H1 (cell line): Measurements from ENCODE around the gene RHO.

ENCODE experiments used
- BRCA1 ChIP-seq: IDR thresholded peaks from 2 replicates; pipeline ENCODE4 v1.6.1; 2012; ENCODE audit warnings: low read depth, low read length, improper control_type of control experiment
- CTCF ChIP-seq, 3 experiments: IDR thresholded peaks; 1 replicate in 2 of 3; 2 replicates in 1 of 3; pipeline versions ENCODE4 v1.5.1 to v1.6.1; 2011; ENCODE audit warnings: low read length in 3 of 3, mild to moderate bottlenecking in 3 of 3, inconsistent platforms in 2 of 3, low read depth in 1 of 3, moderate library complexity in 1 of 3; ENCODE audit not compliant: insufficient read depth in 1 of 3; ENCODE audit errors: control extremely low read depth in 1 of 3
- EP300 ChIP-seq, 2 experiments: IDR thresholded peaks; 1 replicate in 1 of 2; 2 replicates in 1 of 2; pipeline ENCODE4 v1.6.1; 2011 to 2012; ENCODE audit warnings: low read depth in 2 of 2, low read length in 2 of 2, mild to moderate bottlenecking in 2 of 2, borderline replicate concordance in 1 of 2, inconsistent platforms in 1 of 2, moderate library complexity in 1 of 2
- JUND ChIP-seq: IDR thresholded peaks from 2 replicates; pipeline ENCODE4 v1.6.1; 2011; ENCODE audit warnings: mild to moderate bottlenecking, improper control_type of control experiment, low read length
- MAX ChIP-seq: IDR thresholded peaks from 2 replicates; pipeline ENCODE4 v1.6.1; 2012; ENCODE audit warnings: inconsistent platforms
- NRF1 ChIP-seq: IDR thresholded peaks from 2 replicates; pipeline ENCODE4 v1.6.1; 2011; ENCODE audit warnings: mild to moderate bottlenecking, low read depth, low read length, improper control_type of control experiment
- POLR2A ChIP-seq, 2 experiments: IDR thresholded peaks; 1 replicate in 1 of 2; 2 replicates in 1 of 2; pipeline ENCODE4 v1.6.1; 2011; ENCODE audit warnings: low read depth in 2 of 2, low read length in 2 of 2, mild to moderate bottlenecking in 2 of 2; ENCODE audit errors: control extremely low read depth in 1 of 2
- RAD21 ChIP-seq, 2 experiments: IDR thresholded peaks in 1 of 2; conservative IDR thresholded peaks in 1 of 2; 2 replicates each; pipeline ENCODE4 v1.6.1; 2011; ENCODE audit warnings: low read depth in 2 of 2, low read length in 2 of 2, improper control_type of control experiment in 1 of 2, inconsistent platforms in 1 of 2, mild to moderate bottlenecking in 1 of 2, moderate library complexity in 1 of 2
- RFX5 ChIP-seq: IDR thresholded peaks from 2 replicates; pipeline ENCODE4 v1.6.1; 2011; ENCODE audit warnings: low read depth, low read length, improper control_type of control experiment, borderline replicate concordance
- SIN3A ChIP-seq, 2 experiments: IDR thresholded peaks in 1 of 2; conservative IDR thresholded peaks in 1 of 2; 2 replicates each; pipeline ENCODE4 v1.6.1; 2011 to 2012; ENCODE audit warnings: low read length in 2 of 2, improper control_type of control experiment in 1 of 2, low read depth in 1 of 2, mild to moderate bottlenecking in 1 of 2
- SIX5 ChIP-seq: IDR thresholded peaks from 2 replicates; pipeline ENCODE4 v1.6.1; 2011; ENCODE audit warnings: mild to moderate bottlenecking, low read depth, low read length
- SP1 ChIP-seq: IDR thresholded peaks from 2 replicates; pipeline ENCODE4 v1.6.1; 2011; ENCODE audit warnings: low read depth, low read length
- SP4 ChIP-seq: IDR thresholded peaks from 2 replicates; pipeline ENCODE4 v1.6.1; 2012; ENCODE audit warnings: low read length, inconsistent platforms

GRCh38 chr3:129536374-129536667 is 7.9 kb downstream of the RHO start:
- no peak for TF ChIP-seq MAX
- no peak for TF ChIP-seq CTCF (IDR thresholded peaks at IDR 0.05; ENCODE audit: control extremely low read depth in 1 of 3, insufficient read depth in 1 of 3, low read depth in 1 of 3, low read length in 3 of 3)
- no peak for TF ChIP-seq NRF1
- no peak for TF ChIP-seq JUND
- TF ChIP-seq POLR2A (IDR thresholded peaks at IDR 0.05; ENCODE audit: control extremely low read depth in 1 of 2, low read depth in 2 of 2, low read length in 2 of 2) = no peak
- no peak for TF ChIP-seq EP300 (IDR thresholded peaks at IDR 0.05; ENCODE audit: borderline replicate concordance in 1 of 2, low read depth in 2 of 2, low read length in 2 of 2)
- TF ChIP-seq SIN3A (conservative IDR thresholded peaks at IDR 0.05 in 1 of 2, IDR thresholded peaks at IDR 0.05 in 1 of 2; ENCODE audit: low read depth in 1 of 2, low read length in 2 of 2) = no peak
- TF ChIP-seq SP4 = no peak
- TF ChIP-seq BRCA1 = no peak
- TF ChIP-seq RFX5 = no peak
- no peak for TF ChIP-seq RAD21 (IDR thresholded peaks at IDR 0.05 in 1 of 2, conservative IDR thresholded peaks at IDR 0.05 in 1 of 2; ENCODE audit: low read depth in 2 of 2, low read length in 2 of 2)
- no peak for TF ChIP-seq SIX5
- TF ChIP-seq SP1 = no peak
